Kidney tubule cell (primary cell): ENCODE data around the gene AGER.
"Not testable (repeated sequence)": the region's sequence is repeated elsewhere in the genome, so short reads cannot be mapped to it uniquely, and the experiment has no call there.

Experiments
- DNase-seq: peaks from one replicate; pipeline ENCODE4 v3.0.0-alpha.2; 2018; ENCODE audit warnings: low spot score

Gene AGER

DNA sequence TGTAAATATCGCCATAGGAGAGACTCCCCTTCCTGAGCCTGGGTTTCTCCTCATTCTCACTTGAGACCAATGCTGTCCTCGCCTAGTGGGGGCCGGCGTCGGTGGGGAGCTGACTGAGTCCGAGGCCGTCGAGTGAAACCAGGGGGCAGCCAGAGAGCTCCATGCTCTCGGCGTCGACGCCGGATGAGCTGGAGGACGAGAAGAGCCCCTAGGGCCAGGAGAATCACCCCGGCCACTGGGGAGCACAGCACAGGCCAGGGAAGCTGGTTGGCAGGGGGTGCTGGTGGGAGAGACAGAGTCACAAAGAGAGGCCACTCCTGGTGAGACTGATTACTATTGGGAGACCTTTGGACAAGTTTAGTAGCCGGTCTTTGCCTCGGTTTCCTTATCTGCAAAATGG, 14.8 kb upstream of the AGER start:
- DNase-seq = no peak

DNA sequence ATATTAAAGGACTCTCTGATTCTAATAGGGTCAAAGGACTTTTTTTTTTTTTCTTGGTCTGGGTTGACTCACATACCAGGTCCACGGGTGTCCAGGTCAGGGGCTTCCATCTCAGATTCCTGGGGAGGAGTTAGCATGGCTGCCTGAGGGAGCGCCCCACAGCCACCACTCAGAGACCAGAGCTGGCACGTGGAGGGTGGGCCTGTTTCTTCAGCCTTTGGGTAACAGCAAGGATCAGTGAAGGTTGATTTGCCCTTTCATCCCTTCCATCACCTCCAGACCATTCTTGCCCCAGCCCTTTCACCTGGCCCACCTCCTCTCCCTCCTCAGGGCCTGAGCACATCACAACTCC, 14.3 kb upstream of the AGER start:
- no peak for DNase-seq

DNA sequence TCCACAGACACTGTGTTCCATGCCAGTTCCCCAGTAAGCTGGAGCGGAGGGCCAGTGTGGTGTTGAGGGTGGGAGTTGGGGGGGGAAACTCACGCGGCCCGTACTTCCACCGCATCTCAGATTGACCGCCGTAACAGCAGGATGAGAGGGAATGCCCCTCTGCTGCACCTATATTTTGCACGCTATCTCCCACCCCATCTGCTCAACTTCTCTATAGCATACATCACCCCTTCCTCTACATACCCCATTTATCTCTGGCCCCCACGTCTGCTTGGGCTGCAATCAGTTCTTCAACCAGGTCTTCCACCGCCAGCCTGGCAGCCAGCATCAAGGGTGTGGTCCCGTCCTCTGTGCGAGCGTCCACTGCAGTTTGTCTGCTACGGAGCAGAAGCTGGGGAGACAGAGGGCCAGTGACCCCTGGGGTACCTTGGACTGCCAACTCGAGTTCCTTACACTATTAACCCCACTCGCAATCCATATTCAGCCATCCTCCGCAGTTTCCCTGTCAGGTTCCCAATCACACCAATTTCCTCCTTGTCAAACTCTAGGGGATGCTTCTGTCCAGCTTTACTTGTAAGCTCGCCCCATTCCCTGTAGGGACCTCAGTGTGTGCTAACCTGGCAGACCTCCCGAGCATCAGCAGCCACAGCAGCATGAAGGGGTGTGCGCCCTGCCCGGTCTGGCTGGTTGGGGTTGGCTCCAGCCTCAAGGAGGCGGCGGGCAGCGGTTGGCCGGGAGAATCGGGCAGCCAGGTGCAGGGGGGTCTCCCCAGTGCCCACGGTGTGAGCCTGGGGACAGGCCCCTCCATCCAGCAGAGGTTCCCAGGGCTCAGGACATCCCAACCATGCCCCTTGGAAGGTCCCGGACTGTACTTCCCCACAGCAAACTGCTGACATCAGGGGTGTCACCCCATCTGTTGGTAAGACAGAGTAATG, 12.9 kb upstream of the AGER start:
- no peak for DNase-seq

DNA sequence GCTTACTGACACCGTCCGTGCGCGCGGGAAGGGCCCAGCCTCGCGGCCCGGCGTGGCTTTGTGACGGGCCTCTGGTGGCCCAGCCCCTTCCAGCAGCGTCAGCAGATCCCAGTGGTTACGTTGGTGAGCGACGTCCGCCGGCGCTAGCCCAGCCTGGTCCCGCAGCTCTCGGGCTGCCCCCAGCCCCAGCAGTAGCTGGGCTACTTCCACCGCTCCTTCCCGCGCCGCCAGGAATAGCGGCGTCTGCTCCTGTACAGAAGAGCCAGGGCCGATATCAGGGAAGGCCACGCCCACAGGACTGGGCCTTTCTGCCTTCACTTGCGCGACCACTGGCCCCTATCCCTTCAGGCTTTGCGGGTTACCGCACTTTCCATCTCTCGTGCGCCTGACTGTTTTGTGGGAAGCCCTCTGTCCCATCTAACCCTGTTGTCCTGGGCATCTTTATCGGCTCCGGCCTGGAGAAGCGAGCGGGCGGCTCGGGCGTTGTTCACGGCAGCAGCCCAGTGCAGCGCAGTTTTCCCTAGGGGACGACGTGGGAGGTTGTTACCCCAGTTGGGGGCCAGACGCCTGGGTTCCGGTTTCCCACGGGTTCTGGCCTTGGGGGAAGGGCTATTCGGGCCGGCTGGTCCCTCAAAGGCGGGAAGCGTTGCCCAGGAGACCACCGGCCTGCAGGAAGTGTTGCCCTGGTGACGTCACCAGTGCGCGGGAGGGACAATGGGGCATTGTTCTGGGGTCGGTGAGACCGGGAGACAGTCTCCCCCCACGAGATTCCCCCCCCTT, 12.0 kb upstream of the AGER start:
- peak; percentile 83 for DNase-seq

DNA sequence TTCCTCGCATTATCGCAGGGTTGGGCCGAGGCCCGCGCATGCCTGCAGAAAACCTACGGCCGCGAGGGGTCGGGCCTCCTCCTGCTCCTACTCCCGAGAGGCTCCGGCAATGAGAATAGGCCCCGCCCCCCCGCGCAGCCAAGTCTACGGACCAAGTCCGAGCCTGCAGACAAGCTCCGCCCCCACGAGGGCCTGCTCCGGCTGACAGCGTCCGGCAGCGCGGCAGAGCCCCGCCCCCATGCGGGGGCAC, 11.5 kb upstream of the AGER start:
- peak; percentile 100 for DNase-seq

DNA sequence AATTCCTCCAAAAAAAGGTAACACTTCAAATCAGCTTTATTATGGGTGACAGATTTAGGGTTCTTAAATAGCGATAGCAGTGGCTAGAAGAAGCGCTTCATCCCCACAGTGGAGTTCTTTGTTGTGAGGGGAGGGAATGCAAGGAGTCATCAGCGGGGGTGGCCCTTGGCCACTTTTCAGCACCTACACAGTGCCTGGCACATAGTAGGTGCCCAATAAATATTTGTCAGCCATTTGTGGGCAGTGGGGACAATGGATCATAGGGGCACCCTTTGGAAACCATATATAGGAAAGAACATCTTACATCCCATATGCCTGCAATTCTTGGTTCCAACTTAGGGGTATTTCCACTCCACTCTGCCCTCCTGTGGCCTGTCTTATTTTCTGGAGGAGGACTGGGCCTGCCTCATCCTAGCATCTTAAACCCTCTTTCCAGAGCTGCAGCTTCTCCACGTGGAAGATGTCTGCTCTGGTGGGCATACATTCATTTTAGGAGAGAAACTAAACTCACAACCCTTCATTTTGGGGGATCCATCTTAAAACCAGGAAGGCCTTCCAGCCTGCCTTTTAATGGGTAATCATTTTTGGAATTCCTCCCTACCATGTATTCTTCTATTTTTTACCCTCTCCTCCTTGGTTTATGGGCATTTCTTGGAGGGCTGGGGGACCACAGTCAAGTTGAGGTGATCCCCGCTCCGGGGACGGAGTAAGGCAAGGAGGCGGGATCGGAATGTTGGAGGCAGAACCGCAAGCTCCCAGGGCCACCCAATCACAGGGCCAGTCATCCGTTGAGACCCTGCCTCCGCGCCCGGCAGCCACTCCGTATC, 11.0 kb upstream of the AGER start:
- peak; percentile 57 for DNase-seq

DNA sequence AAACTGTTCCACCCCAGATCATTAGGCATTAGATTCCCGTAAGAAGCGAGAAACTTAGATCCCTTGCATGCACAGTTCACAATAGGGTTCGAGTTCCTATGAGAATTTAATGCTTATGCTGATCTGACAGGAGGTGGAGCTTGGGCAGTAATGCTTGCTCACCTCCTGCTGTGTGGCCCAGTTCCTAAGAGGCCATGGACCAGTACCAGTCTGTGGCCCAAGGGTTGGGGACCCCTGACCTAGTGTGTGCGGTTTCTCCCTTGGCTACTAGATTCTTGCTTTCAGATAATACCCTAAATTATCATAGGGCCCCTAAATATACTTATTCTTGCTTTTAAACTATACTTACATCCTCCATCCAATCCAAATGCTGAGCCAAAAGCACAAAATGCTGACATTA, 10.3 kb upstream of the AGER start:
- DNase-seq = no peak

DNA sequence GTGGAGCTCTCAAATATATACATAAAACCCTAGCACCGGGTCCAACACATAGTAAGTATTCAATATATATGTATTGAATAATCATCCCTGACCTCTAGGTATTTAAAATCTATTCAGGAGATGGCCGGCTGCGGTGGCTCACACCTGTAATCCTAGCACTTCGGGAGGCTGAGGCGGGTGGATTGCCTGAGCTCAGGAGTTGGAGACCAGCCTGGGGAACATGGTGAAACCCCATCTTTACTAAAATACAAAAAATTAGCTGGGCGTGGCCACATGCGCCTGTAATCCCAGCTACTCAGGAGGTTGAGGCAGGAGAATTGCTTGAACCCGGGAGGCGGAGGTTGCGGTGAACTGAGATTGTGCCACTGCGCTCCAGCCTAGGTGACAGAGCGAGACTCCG, 9.0 kb upstream of the AGER start:
- not testable (repeated sequence) for DNase-seq

DNA sequence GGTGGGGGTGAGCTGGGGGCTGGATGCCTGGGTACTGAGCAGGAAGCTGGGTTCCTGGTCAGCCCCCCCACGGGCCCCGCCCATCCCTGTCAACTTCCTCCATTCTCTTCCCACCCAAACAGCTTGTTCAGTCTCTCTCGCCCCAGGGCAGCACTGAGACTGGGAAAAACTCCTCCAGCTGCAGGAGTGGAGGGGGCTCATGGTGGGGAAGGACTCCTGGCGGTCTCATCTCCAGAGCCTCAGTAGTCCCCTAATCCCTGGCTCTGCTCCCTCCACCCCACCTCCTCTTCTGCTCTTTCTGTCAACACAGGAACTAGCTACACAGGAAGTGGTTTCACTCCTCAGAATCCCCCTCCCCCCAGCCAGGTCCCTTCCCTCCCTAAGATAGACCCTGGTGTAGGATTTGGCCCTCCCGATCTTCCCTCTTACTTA, 8.6 kb upstream of the AGER start, which contains the start of gene GPSM3:
Gene GPSM3, minus strand, starts transcription at position 36 of the 432 bp plus-strand sequence. CDS start 130 bp downstream, outside the sequence.
- no peak for DNase-seq

DNA sequence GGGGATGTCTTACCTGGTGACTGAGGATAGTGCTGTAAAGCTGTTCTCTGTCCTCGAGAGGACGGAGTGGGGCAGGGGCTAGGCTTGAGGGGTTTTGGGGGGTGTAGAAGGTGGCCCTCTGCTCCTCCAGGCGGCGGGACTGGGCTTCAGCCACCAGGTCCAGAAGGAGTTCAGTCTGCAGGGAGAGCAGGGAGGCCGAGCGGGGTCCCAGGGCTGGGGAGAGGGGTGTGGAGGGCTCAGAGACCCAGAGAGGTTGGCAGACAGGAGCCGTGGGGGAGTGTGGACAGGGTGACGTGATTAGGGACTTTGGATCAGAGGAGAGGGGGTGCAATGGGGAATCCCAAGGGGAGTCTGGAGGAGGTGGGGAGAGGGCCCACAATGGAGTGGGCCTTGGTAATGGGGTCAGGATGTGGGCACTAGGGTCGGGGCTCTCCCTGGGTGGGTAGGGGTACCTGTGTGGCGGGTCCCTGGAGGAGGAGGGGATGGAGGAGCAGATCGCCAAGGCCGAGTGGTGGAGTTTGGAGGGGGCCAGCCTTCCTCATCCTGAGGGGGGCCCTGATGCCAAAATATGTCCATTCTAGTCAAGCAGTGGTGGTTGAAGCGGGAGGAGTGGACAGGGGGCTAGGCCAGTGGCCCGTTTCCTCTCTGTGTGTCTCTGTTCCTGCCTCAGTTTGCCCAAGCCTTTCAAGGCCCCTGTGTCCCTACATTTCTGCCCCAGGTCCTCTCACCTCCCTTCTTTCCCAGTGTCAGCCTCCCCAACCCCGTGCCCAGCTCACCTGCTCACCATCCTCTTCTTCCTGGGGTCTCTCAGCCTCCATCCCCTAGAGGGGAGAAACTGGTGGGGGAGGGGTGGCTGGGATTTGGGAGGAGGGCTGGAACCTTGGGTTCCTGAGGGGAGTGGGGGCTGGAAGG, 7.9 kb upstream of the AGER start:
- no peak for DNase-seq

DNA sequence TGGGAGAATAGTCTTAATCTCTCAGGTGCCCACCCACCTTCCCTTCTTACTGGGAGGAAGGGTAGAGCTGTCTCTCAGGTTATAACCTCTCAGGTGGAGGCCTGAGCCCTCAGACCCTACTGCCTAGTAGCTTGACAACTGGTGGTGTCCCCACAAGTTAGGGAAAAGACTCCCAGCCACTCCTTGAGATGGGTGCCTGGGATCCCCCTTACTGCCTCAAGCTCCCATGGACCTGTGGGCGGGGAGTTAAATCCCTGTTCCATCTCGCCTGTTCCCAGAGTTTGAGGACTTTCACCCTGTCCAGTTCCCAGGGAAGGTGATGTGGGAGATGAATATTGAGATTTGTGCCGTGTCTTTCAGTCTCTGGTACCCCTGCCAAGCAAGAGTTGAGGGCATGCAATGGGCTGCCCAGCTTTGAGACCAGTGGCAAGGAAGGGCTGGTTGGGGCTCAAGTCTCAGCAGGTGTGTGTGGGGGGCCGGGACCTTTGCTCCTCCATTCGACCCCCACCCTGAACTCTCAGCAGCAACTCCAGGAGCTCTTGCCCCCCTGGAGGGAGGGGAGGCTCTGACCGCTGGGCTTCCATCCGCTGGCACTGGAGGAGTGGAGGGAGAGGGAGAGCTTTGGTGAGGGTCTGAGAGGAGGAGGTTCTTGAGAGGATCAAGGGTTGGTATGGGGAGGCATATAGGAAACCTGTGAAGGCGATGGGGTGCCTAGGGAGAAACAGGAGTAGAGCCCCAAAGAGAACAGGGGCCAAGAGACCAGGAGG, 7.0 kb upstream of the AGER start:
- DNase-seq = no peak

DNA sequence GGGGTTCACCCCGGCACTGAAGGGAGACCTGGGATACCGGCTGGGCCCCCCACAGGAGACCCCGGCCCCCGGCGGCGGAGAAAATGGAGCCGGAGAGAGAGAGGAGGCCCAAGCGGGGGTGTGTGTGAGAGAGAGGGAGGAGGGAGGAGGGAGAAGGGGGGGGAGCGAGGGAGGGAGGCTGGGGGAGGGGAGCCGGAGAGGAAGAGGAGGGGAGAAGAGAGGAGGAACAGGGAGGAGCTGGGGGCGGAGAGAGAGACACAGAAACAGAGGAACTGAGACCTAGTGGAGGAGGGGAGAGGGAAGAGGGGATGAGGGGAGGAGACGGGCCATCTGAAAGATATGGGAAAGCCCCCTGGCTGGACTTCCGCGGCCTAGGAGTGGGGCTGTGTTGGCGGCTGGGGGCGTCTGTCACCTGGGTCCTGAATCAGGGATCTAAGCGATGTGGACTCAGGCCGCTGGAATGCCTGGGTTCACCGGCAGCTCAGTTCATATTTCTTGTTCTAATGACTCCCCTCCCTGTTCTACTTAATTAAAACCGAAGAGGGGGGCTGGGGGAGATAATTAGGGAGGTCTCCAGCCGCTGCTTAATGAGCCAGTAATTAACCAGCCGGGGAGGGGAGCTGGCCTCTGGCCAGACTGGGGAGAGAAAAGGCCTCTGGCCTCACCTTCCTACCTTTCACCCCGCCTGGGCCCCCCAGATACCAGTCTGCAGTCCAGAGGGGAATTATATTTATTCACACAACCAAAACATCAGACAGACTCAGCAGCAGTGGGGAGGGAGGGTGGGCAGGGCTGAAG, 6.2 kb upstream of the AGER start, which contains the start of gene PBX2:
Gene PBX2, minus strand, starts transcription at position 149 of the 798 bp plus-strand sequence. CDS start 287 bp downstream, outside the sequence.
- peak; percentile 90 for DNase-seq

DNA sequence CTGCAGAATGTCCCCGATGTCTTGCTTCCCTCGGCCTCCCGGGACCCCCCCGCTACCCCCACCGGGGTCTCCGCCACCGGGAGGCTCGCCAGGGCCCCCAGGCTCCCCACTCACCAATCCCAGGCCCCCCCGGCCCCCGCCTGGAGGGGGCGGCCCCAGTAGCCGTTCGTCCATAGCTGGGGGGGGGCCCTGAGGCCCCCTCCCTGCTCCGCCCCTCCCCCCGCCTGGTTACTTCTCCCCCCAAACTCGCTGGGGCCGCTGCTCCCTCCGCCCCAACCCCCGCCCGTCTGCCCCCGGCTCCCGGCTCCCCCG, 5.6 kb upstream of the AGER start:
- DNase-seq = no peak

DNA sequence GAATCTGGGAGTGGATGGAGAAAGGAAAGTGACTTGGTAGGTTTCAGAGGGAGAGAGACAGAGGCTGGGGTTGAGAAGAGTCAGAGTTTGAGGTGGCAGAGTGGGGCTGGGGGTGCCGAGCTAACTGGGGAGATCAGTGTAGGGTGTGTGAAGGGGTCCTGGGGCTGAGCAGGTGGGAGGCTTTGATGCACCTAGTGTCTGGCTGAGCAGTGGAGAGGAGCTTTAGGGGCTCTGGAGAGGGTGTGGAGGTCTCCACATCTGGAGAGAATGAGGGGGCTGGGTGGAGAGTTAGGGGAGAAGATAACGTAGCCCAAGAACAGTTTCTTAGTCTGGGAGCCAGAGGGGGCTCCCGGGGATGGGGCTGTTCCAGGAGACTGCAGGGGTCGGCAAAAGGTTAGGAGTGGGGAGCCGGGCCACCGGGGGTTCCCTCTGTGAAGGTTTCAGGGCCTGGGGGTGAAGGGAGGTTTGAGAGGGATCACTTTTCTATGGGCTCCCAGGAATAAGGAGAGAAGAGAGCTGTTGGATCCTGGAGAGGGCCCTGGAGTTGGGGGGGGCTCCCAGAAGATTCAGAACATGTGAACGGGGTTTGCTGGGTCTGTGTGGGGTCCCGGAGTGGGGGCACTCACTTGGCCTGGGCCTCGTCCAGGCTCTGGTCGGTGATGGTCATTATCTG, 5.2 kb upstream of the AGER start:
- no peak for DNase-seq

DNA sequence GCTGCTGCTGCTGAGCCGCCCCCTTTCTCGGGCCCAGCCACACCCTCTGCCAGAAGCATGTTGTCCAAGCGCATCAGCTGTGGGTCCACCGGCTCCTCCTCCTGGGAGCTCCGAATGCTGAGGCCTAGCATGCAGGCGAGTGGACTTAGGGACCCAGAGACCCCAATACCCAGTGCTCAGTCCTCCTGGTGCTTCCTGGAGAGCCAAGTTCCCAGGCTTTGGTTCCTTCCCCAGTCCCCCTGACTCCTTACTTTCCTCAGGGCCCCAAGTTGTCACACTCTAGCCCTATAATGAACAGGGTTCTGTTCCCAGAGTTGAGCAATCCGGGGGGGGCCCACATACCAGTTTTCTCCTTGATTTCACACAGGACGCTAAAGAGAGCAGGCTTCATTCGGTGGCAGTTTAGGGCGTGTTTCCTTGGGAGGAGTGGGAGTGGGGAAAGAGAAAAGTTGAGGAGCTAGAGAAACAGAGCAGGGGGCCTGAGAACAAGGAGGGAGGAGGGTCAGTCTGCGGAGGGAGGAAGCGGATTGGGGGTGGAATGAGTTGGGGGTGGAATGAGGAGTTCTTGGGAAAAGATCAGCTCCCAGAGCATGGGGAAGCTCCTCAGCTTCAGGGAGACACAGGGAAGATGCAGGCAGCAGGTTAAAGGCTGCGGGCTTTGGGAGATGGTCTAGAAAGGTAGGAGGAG, 4.5 kb upstream of the AGER start:
- no peak for DNase-seq

DNA sequence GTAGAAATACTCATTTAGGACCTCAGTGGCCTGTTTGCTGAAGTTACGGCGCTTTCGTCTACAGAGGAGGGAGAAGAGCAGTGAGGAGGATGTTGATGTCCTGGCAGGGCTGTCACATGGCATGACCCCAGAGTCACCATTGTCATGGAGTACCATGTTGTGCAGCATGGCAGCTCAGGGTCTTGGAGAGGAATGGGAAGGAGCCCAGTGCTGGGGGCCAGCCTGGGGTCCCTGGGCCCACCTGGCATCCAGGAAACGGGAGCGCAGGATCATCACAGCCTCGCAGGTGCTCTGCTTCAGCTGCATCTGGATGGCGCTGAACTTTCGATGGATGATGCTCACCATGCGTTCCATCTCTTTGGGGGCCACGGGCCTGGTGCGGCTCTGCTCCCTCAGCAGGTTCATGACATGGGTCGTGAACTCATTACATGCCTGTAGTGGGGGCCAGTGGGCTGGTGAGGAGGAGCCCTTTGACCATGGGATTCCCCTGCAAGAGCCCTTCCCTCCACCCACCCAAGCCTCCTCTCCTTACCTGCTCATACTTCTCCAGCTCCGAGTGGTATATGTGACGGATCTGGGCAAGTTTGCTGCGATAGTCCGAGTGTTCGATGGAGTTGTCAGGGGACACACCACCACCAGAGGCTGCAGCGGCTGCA, 3.8 kb upstream of the AGER start:
- not testable (repeated sequence) for DNase-seq

DNA sequence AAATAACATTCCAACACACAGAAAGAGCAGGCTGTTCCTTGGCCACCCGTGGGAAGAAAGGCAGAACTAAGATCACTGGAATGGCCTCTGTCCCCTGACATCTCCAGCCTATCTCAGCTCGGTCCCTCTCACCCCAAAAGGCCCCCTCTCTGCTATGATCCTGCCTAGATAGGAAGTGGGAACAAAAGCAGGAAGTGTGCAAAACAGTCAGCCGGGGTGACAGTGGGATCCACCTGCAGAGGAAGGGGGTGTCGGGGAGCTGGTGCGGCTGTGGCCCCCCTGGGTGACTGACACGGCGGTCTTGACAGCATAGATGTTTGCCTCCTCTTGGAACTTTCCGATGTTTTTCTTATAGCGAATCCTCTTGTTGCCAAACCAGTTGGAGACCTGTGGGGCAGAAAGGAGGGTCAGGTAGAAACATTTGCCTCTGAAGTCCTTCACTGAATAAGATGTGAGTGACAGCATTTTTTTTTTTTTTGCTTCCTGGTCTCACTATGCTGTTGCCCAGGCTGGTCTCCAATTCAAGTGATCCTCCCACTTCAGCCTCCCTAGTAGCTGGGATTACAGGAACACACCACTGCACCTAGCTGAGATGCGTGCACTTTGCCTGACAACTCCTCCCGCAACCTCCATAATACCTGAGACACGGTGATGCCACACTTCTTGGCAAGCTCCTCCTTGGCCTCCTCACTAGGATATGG, 3.1 kb upstream of the AGER start:
- no peak for DNase-seq
